ENCODE results near the gene SLCO3A1.

- TF ChIP-seq CTCF (IDR thresholded peaks at IDR 0.05) (no peak), POLR2AphosphoS5 (IDR thresholded peaks at IDR 0.05; ENCODE audit: insufficient read depth in 1 of 2, low read depth in 1 of 2) (no peak), POLR2A (IDR thresholded peaks at IDR 0.05) (no peak)
Observed at GRCh38 chr15:91927585-91927984, 74.1 kb downstream of the SLCO3A1 start.
